Ovary (tissue), 9 donors: ENCODE measurements around the gene STAT5A. TPM values are rescaled to one million over a fixed set of nuclear protein-coding genes. Genes with fewer than 3 reads are reported as not detected.

Experiments used
- DNase-seq, 5 donors: peaks; one replicate each; pipeline ENCODE4 v3.0.0-alpha.2; 2019 to 2020
- H3K27ac ChIP-seq, 2 donors: fragments of 200-600 bp; one replicate each; pipeline versions ENCODE4 v1.5.1 to v1.8.0; 2019 to 2022
- H3K27me3 ChIP-seq: fragments of 200-600 bp; one replicate; pipeline ENCODE4 v1.8.0; 2022
- H3K36me3 ChIP-seq: fragments of 200-600 bp; sonication (generic); one replicate; pipeline ENCODE4 v1.5.1; 2019
- H3K4me1 ChIP-seq: one replicate; pipeline ENCODE4 v1.8.1; 2013; ENCODE audit warnings: mild to moderate bottlenecking, moderate library complexity; ENCODE audit not compliant: insufficient read depth
- H3K4me3 ChIP-seq: fragments of 200-600 bp; sonication (generic); one replicate; pipeline ENCODE4 v1.5.1; 2017
- H3K9me3 ChIP-seq, 2 donors: fragments of 200-600 bp in 1 of 2; sonication (generic) in 1 of 2; one replicate each; pipeline versions ENCODE4 v1.5.1 to v1.8.1; 2013 to 2019; ENCODE audit warnings: mild to moderate bottlenecking in 1 of 2, moderate library complexity in 1 of 2
- CTCF ChIP-seq, 3 donors: fragments of 450-650 bp in 2 of 3; fragments of 200-600 bp in 1 of 3; IDR thresholded peaks; one replicate each; pipeline versions ENCODE4 v1.5.1 to v1.8.0; 2016 to 2022; ENCODE audit warnings: antibody characterized with exemption in 3 of 3, mild to moderate bottlenecking in 1 of 3
- EP300 ChIP-seq: sonication (generic); formaldehyde crosslinking; IDR thresholded peaks from one replicate; pipeline ENCODE4 v1.6.1; 2017; ENCODE audit warnings: antibody characterized with exemption
- POLR2A ChIP-seq: fragments of 450-650 bp; IDR thresholded peaks from one replicate; pipeline ENCODE4 v1.6.1; 2017; ENCODE audit warnings: antibody characterized with exemption, mild to moderate bottlenecking, moderate library complexity
- WGBS, 3 donors: extraction: QIAGEN DNeasy Blood & Tissue Kit in 1 of 3; methylation state at CpG; one replicate each; pipeline versions ENCODE4 v1.1.5 to v1.1.7; 2013 to 2017; 5-methylcytosine and 5-hydroxymethylcytosine counted together
- intact Hi-C, 4 donors: fragments of 100-400 bp; cut with DNase I; formaldehyde crosslinking; loops; one replicate each; pipeline versions ENCODE4 v1.11.0 to v1.15.1; 2022 to 2023
- polyA plus RNA-seq, 2 donors: library from polyadenylated mRNA; stranded (reverse); fragments of 200-250 nt in 1 of 2; fragments of 350-450 nt in 1 of 2; fragmentation: Illumina TruSeq in 1 of 2; extraction: RNeasy Lipid Tissue Mini Kit (QIAGEN cat#74804) in 1 of 2; gene quantifications; one replicate each; pipeline ENCODE4 v1.2.3, GENCODE V29; 2013 to 2014
- total RNA-seq, 7 donors: library from RNA; depleted of rRNA in 2 of 7; stranded (reverse); fragments of >200 nt in 2 of 7; fragmentation: NEBNext Ultra II Directional in 3 of 7; extraction: Animal tissue kit (Norgen Biotek cat#: 25700) in 3 of 7; gene quantifications; one replicate each; pipeline versions ENCODE4 v1.1.0 to v1.2.4, GENCODE V29; 2016 to 2023
- donor health status: DM: no; HTN: no; CAD: no; lungs with moderate emphysema.
- donor health status: DM: no; HTN: no; CAD: no.
- donor health status: Bipolar disorder and iron deficiency.
- donor health status: DM: yes; HTN: yes; CAD: no.
- donor health status: DM: no; HTN: no; CAD: no.
- donor health status: DM: yes; HTN: yes; CAD: no.

The STAT5A gene
- total and polyA plus RNA-seq, 9 donors: 19.5 to 82.8 (median 51.4) TPM

GRCh38 chr17:42313389-42313772 lies 25.1 kb downstream of the STAT5A start:
- H3K4me3 ChIP-seq: no peak overlapping the region
- no peaks in the 10 kb centered on the region for H3K36me3 ChIP-seq
- peaks cover 17% of the 10 kb centered on the region for H3K4me1 ChIP-seq
- H3K27ac ChIP-seq: no peak overlapping the region
- no peak for DNase-seq
- H3K27me3 ChIP-seq: no peaks in the 10 kb centered on the region
- TF ChIP-seq CTCF (IDR thresholded peaks at IDR 0.05): no peak
- TF ChIP-seq EP300: no peak
- 85 to 88% (median 86%) methylated on average over 4 of the region's 4 CpGs for WGBS, 3 donors
- intact Hi-C loops: loop anchor here in 1 of 4 donors (5.0 kb wide), 1 partner anchor 204 kb away; no protein-coding TSS in a partner anchor
- no peaks in the 10 kb centered on the region for H3K9me3 ChIP-seq

GRCh38 chr17:42313773-42314566 lies 25.7 kb downstream of the STAT5A start:
- no peaks in the 10 kb centered on the region for H3K9me3 ChIP-seq
- intact Hi-C loops: loop anchor here in 1 of 4 donors (5.0 kb wide), 1 partner anchor 203 kb away; no protein-coding TSS in a partner anchor
- no peak overlapping the region for H3K27ac ChIP-seq
- no peaks in the 10 kb centered on the region for H3K27me3 ChIP-seq
- H3K4me3 ChIP-seq: no peak overlapping the region
- WGBS, 3 donors: 72 to 82% (median 79%) methylated on average over 14 of the region's 14 CpGs
- peaks cover 16% of the 10 kb centered on the region for H3K4me1 ChIP-seq
- TF ChIP-seq POLR2A (no peak), CTCF (IDR thresholded peaks at IDR 0.05) (no peak), EP300 (no peak)
- no peak for DNase-seq
- no peaks in the 10 kb centered on the region for H3K36me3 ChIP-seq

- Histone ChIP-seq H3K4me3 (no peak overlapping the region), H3K27me3 (no peaks in the 10 kb centered on the region), H3K27ac (no peak overlapping the region), H3K36me3 (no peaks in the 10 kb centered on the region), H3K9me3 (no peaks in the 10 kb centered on the region), H3K4me1 (peaks cover 7% of the 10 kb centered on the region)
- TF ChIP-seq EP300 (no peak), CTCF (IDR thresholded peaks at IDR 0.05) (no peak), POLR2A (no peak)
- 82 to 84% (median 83%) methylated on average over 10 of the region's 10 CpGs for WGBS, 3 donors
- no peak for DNase-seq
- intact Hi-C loops: no loop called here
Observed at GRCh38 chr17:42315402-42316156, 27.3 kb downstream of the STAT5A start.

- no peak for TF ChIP-seq POLR2A
- TF ChIP-seq CTCF (IDR thresholded peaks at IDR 0.05): no peak
- no peak for TF ChIP-seq EP300
- H3K27ac ChIP-seq: no peak overlapping the region
- H3K4me1 ChIP-seq: peaks cover 3% of the 10 kb centered on the region
- H3K36me3 ChIP-seq: no peaks in the 10 kb centered on the region
- no peak for DNase-seq
- WGBS, 3 donors: 88 to 90% (median 89%) methylated on average over 4 of the region's 4 CpGs
- no peak overlapping the region for H3K4me3 ChIP-seq
- no peaks in the 10 kb centered on the region for H3K27me3 ChIP-seq
- no peaks in the 10 kb centered on the region for H3K9me3 ChIP-seq
- intact Hi-C loops: no loop called here
Observed at GRCh38 chr17:42316755-42317154, 28.5 kb downstream of the STAT5A start.
